DND-41 (cell line): ENCODE measurements around the gene AFG3L2.

Source experiments
- ATAC-seq: fragments of 200-7000 bp; cut with Tn5 transposase; 3 replicates; pipeline ENCODE4 v1.9.1; 2021; ENCODE audit warnings: low read depth; ENCODE audit not compliant: insufficient read depth
- DNase-seq: peaks from one replicate; pipeline ENCODE4 v3.0.0-alpha.2; 2020
- H2AFZ ChIP-seq: 2 replicates; pipeline ENCODE4 v1.6.0; 2012; ENCODE audit warnings: low read depth, low read length
- H3K27ac ChIP-seq: 2 replicates; pipeline ENCODE4 v1.5.1; 2012; ENCODE audit warnings: low read length, inconsistent platforms
- H3K27me3 ChIP-seq: fragments of 200-600 bp; sonication (generic); 2 replicates; pipeline ENCODE4 v1.6.0; 2012; ENCODE audit warnings: low read length, mild to moderate bottlenecking, inconsistent platforms; ENCODE audit not compliant: insufficient read depth, poor library complexity
- H3K36me3 ChIP-seq: 2 replicates; pipeline ENCODE4 v1.5.1; 2012; ENCODE audit warnings: low read length, inconsistent platforms; ENCODE audit not compliant: insufficient read depth
- H3K4me1 ChIP-seq: 2 replicates; pipeline ENCODE4 v1.5.1; 2012; ENCODE audit warnings: mild to moderate bottlenecking, low read length; ENCODE audit not compliant: insufficient read depth
- H3K4me2 ChIP-seq: 2 replicates; pipeline ENCODE4 v1.6.0; 2012; ENCODE audit warnings: mild to moderate bottlenecking, moderate library complexity, low read length, inconsistent platforms; ENCODE audit not compliant: insufficient read depth
- H3K4me3 ChIP-seq, 2 experiments: fragments of 200-600 bp in 1 of 2; shearing (Covaris generic) in 1 of 2; 2 replicates each; pipeline ENCODE4 v1.5.1; 2012 to 2016; ENCODE audit warnings: inconsistent platforms in 2 of 2, low read length in 2 of 2, mild to moderate bottlenecking in 2 of 2, low read depth in 1 of 2, moderate library complexity in 1 of 2
- H3K79me2 ChIP-seq: 2 replicates; pipeline ENCODE4 v1.6.0; 2012; ENCODE audit warnings: low read length, inconsistent platforms; ENCODE audit not compliant: insufficient read depth
- H3K9ac ChIP-seq: 2 replicates; pipeline ENCODE4 v1.6.0; 2012; ENCODE audit warnings: low read depth, mild to moderate bottlenecking, inconsistent platforms, low read length, moderate library complexity
- H3K9me3 ChIP-seq: 2 replicates; pipeline ENCODE4 v1.5.1; 2012; ENCODE audit warnings: low read length, moderate library complexity, mild to moderate bottlenecking, inconsistent platforms; ENCODE audit not compliant: insufficient read depth, severe bottlenecking
- H4K20me1 ChIP-seq: 2 replicates; pipeline ENCODE4 v1.6.0; 2012; ENCODE audit warnings: low read length; ENCODE audit not compliant: insufficient read depth
- EZH2 ChIP-seq: IDR thresholded peaks from 3 replicates; pipeline ENCODE4 v1.6.1; 2012; ENCODE audit warnings: borderline replicate concordance, low read depth, mild to moderate bottlenecking, moderate library complexity, low read length, inconsistent platforms; ENCODE audit not compliant: severe bottlenecking
- TF ChIP-seq, protein P1 (sequence below): IDR thresholded peaks from 2 replicates; pipeline ENCODE4 v1.5.1; 2012; ENCODE audit warnings: borderline replicate concordance, low read length, moderate library complexity, mild to moderate bottlenecking; ENCODE audit not compliant: poor library complexity, severe bottlenecking; ENCODE audit errors: extremely low read depth

The AFG3L2 gene

DNA sequence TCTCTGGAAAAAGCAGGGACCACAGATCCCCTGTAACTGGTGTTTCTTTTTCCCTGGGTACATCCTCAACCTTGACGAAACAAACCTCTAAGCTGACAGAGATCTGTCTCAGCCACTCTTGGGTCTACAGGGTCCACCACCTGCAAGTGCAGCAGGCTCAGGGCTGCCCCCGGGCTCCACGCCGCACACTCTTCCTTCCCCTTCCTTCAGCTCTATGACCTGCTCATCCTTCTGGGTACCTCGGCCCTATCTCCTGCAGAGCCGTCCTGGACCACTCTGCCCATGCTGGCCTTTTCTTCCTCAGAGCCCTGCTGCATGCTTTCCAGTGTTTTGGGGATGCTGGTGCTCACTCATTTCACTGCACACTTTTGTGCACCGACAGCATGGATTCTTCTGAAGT lies 41.5 kb downstream of the AFG3L2 start:
- H2AFZ ChIP-seq = no peak overlapping the region
- no peaks in the 10 kb centered on the region for H3K27me3 ChIP-seq
- H4K20me1 ChIP-seq = no peaks in the 10 kb centered on the region; the same call in 1 of the 2 replicates
- no peaks in the 10 kb centered on the region for H3K4me1 ChIP-seq
- DNase-seq (no peak), ATAC-seq (no peak)
- no peak overlapping the region for H3K4me2 ChIP-seq
- no peak overlapping the region for H3K9ac ChIP-seq
- no peak for TF ChIP-seq EZH2
- TF ChIP-seq, protein P1, sequence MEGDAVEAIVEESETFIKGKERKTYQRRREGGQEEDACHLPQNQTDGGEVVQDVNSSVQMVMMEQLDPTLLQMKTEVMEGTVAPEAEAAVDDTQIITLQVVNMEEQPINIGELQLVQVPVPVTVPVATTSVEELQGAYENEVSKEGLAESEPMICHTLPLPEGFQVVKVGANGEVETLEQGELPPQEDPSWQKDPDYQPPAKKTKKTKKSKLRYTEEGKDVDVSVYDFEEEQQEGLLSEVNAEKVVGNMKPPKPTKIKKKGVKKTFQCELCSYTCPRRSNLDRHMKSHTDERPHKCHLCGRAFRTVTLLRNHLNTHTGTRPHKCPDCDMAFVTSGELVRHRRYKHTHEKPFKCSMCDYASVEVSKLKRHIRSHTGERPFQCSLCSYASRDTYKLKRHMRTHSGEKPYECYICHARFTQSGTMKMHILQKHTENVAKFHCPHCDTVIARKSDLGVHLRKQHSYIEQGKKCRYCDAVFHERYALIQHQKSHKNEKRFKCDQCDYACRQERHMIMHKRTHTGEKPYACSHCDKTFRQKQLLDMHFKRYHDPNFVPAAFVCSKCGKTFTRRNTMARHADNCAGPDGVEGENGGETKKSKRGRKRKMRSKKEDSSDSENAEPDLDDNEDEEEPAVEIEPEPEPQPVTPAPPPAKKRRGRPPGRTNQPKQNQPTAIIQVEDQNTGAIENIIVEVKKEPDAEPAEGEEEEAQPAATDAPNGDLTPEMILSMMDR = no peak
- H3K36me3 ChIP-seq = peaks cover 61% of the 10 kb centered on the region
- no peaks in the 10 kb centered on the region for H3K9me3 ChIP-seq
- no peak overlapping the region for H3K27ac ChIP-seq
- H3K79me2 ChIP-seq = no peaks in the 10 kb centered on the region
- no peak overlapping the region for H3K4me3 ChIP-seq

DNA sequence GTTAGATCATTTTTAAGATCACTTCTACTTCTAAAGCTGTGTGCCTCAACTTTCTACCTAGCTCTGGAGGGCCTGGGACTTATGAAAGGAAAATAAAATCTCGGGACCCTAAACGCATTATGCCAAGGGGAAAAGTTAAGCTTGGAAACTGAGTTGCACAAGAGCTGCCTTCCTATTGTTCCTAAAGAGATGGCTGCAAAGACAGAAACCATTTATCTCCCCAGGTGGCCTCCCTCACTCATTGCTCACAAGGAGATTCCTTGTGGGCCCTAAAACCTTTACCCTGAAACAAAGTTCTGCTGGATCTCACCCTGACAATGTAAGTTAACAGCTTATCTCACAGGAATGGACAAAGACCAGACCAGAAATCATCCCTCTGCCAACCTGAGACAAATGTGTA lies 42.2 kb downstream of the AFG3L2 start:
- DNase-seq (no peak), ATAC-seq (no peak)
- no peaks in the 10 kb centered on the region; the same call in 1 of the 2 replicates for H4K20me1 ChIP-seq
- no peak overlapping the region for H3K27ac ChIP-seq
- H3K79me2 ChIP-seq = no peaks in the 10 kb centered on the region
- H3K9ac ChIP-seq = no peak overlapping the region
- no peak overlapping the region for H3K4me2 ChIP-seq
- H3K27me3 ChIP-seq = no peaks in the 10 kb centered on the region
- no peak overlapping the region for H3K4me3 ChIP-seq
- TF ChIP-seq, protein P1 = no peak
- no peak for TF ChIP-seq EZH2
- H2AFZ ChIP-seq = no peak overlapping the region
- no peaks in the 10 kb centered on the region for H3K4me1 ChIP-seq
- peaks cover 57% of the 10 kb centered on the region for H3K36me3 ChIP-seq
- no peaks in the 10 kb centered on the region for H3K9me3 ChIP-seq

DNA sequence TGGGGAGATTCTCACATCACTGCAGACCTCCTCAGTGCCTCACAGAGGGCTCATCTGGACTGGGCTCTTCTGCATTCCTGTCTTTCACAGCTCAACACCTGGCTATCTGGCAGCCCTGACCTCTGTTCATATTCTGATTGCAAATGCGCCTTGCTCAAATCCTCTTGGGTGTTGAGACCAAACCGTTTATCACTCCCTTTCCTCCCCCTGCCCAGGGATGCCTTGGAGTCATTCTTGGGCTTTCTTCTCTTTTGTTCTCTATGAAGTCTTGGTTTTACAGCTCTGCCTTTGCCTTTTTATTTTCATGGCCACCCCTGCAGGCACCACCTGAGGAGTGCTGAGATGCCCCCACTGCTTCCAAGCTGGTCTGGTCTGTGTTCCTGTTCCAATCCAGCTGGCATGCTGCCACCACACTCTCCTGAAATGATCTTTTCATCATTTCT lies 42.6 kb downstream of the AFG3L2 start:
- DNase-seq (no peak), ATAC-seq (no peak)
- Histone ChIP-seq H3K79me2 (no peaks in the 10 kb centered on the region), H3K27me3 (no peaks in the 10 kb centered on the region), H3K36me3 (peaks cover 61% of the 10 kb centered on the region), H2AFZ (no peak overlapping the region), H3K9me3 (no peaks in the 10 kb centered on the region), H3K4me2 (no peak overlapping the region), H3K9ac (no peak overlapping the region), H4K20me1 (no peaks in the 10 kb centered on the region; the same call in 1 of the 2 replicates), H3K27ac (no peak overlapping the region), H3K4me3 (no peak overlapping the region), H3K4me1 (no peaks in the 10 kb centered on the region)
- TF ChIP-seq, protein P1 = no peak
- TF ChIP-seq EZH2 = no peak
